Activated CD4-positive, alpha-beta T cell treated with anti-CD3 and anti-CD28 coated beads for 36 hours (primary cell): ENCODE data around the gene KLRB1. TPM values are rescaled to one million over a fixed set of nuclear protein-coding genes. Genes with fewer than 3 reads are reported as not detected.

ENCODE experiments used
- total RNA-seq, 2 experiments: library from RNA; stranded (reverse); gene quantifications; one replicate each; pipeline ENCODE4 v1.2.3, GENCODE V29; 2021

Gene KLRB1
- total RNA-seq, 2 experiments from 2014 or later = 0.40 to 0.87 TPM

Other genes with a start within 250 kb of the KLRB1 start
- gene CLEC2D, start 61.8 kb upstream of the KLRB1 start, total RNA-seq = 100 to 1,000 TPM; 190 to 212 TPM
- 1 to 10 TPM; 3.1 to 3.8 TPM for gene CLECL1, start 125.2 kb upstream of the KLRB1 start, total RNA-seq
- 100 to 1,000 TPM in 1 of 2 experiments, 10 to 100 TPM in 1; 97.9 to 127 TPM for gene CD69, start 153.0 kb upstream of the KLRB1 start, total RNA-seq
- gene KLRF1, start 219.6 kb upstream of the KLRB1 start, total RNA-seq = not detected